ENCODE data around the gene ABR.

The ABR gene

GRCh38 chr17:1011760-1012735 lies 167.7 kb downstream of the ABR start:
- no peaks in the 10 kb centered on the region for H3K4me1 ChIP-seq
- H2AFZ ChIP-seq: no peak overlapping the region
- no peak overlapping the region for H3K27ac ChIP-seq
- peaks cover 3% of the 10 kb centered on the region for H3K79me2 ChIP-seq
- no peak overlapping the region for H3K4me2 ChIP-seq (ENCODE audit: low read length)
- TF ChIP-seq CTCF (IDR thresholded peaks at IDR 0.05): no peak
- H3K9me3 ChIP-seq (ENCODE audit: control insufficient read depth, low read length): no peaks in the 10 kb centered on the region
- H3K4me3 ChIP-seq (ENCODE audit: low read depth, low read length): no peak overlapping the region
- no peaks in the 10 kb centered on the region for H3K27me3 ChIP-seq (ENCODE audit: control insufficient read depth, insufficient read depth, low read length)
- H3K9ac ChIP-seq: no peak overlapping the region
- H3K36me3 ChIP-seq (ENCODE audit: control insufficient read depth, insufficient read depth, low read length): no peaks in the 10 kb centered on the region

GRCh38 chr17:1011138-1011537 lies 168.6 kb downstream of the ABR start:
- no peak overlapping the region for H3K27ac ChIP-seq
- H3K36me3 ChIP-seq (ENCODE audit: control insufficient read depth, insufficient read depth, low read length): no peaks in the 10 kb centered on the region

GRCh38 chr17:1010586-1010985 lies 169.2 kb downstream of the ABR start:
- Histone ChIP-seq H2AFZ (no peak overlapping the region), H3K4me1 (no peaks in the 10 kb centered on the region), H3K4me3 (ENCODE audit: low read depth, low read length) (no peak overlapping the region), H3K4me2 (ENCODE audit: low read length) (no peak overlapping the region), H3K9me3 (ENCODE audit: control insufficient read depth, low read length) (no peaks in the 10 kb centered on the region), H3K36me3 (ENCODE audit: control insufficient read depth, insufficient read depth, low read length) (no peaks in the 10 kb centered on the region), H3K79me2 (no peaks in the 10 kb centered on the region), H3K9ac (no peak overlapping the region), H3K27ac (no peak overlapping the region), H3K27me3 (ENCODE audit: control insufficient read depth, insufficient read depth, low read length) (no peaks in the 10 kb centered on the region)
- no peak for TF ChIP-seq CTCF (IDR thresholded peaks at IDR 0.05)

More at GRCh38 chr17:1011138-1011537, 168.6 kb downstream of the ABR start:
- H3K4me1 ChIP-seq: no peaks in the 10 kb centered on the region
- H3K27me3 ChIP-seq (ENCODE audit: control insufficient read depth, insufficient read depth, low read length): no peaks in the 10 kb centered on the region
- H3K4me3 ChIP-seq (ENCODE audit: low read depth, low read length): no peak overlapping the region
- H3K9me3 ChIP-seq (ENCODE audit: control insufficient read depth, low read length): no peaks in the 10 kb centered on the region
- no peaks in the 10 kb centered on the region for H3K79me2 ChIP-seq
- H3K4me2 ChIP-seq (ENCODE audit: low read length): no peak overlapping the region
- no peak for TF ChIP-seq CTCF (IDR thresholded peaks at IDR 0.05)
- H3K9ac ChIP-seq: no peak overlapping the region
- no peak overlapping the region for H2AFZ ChIP-seq

- no peak for TF ChIP-seq CTCF (IDR thresholded peaks at IDR 0.05)
- Histone ChIP-seq H3K4me1 (no peaks in the 10 kb centered on the region), H3K79me2 (no peaks in the 10 kb centered on the region), H3K9ac (no peak overlapping the region), H3K4me2 (ENCODE audit: low read length) (no peak overlapping the region), H3K27me3 (ENCODE audit: control insufficient read depth, insufficient read depth, low read length) (no peaks in the 10 kb centered on the region), H2AFZ (no peak overlapping the region), H3K27ac (no peak overlapping the region), H3K4me3 (ENCODE audit: low read depth, low read length) (no peak overlapping the region), H3K36me3 (ENCODE audit: control insufficient read depth, insufficient read depth, low read length) (no peaks in the 10 kb centered on the region), H3K9me3 (ENCODE audit: control insufficient read depth, low read length) (no peaks in the 10 kb centered on the region)
These were observed 169.7 kb downstream of the ABR start for GRCh38 chr17:1010086-1010450.

Data from parathyroid adenoma (tissue), 2 donors.